ENCODE measurements around the gene DNA2. TPM values are rescaled to one million over a fixed set of nuclear protein-coding genes. Genes with fewer than 3 reads are reported as not detected.
A peak's percentile ranks its signal among the peaks of the same experiment; 100 is the strongest.

Gene DNA2
- total RNA-seq, 2 experiments from 2014 or later = 51.4 to 52.6 TPM

DNA sequence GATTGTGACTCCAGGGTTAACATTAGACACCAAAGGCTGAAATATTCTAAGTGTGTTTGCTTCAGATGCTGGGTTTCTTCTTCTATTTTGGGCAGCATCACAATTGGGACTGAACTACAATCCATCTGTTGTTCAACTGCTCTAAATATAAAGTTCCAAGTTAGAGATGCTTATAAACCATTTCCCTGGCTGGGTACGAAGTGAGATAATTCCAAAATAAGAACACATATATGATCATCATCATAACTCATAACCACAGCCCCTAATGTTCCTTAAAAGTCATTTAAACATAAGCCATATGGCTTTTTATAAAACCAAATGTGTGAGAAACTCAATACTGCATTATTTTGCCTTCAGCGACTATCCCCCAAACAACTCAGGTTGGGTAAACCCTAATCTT, 28.8 kb downstream of the DNA2 start:
- Mint-ChIP-seq H3K4me1 (ENCODE audit: low read depth) (no peaks in the 10 kb centered on the region), H3K36me3 (ENCODE audit: low read depth) (peaks cover 23% of the 10 kb centered on the region), H3K4me3 (no peak overlapping the region), H3K27ac (no peak overlapping the region), H3K9me3 (ENCODE audit: insufficient read depth) (no peaks in the 10 kb centered on the region), H3K27me3 (ENCODE audit: low read depth) (no peaks in the 10 kb centered on the region)
- DNase-seq = no peak
- POLR2A ChIA-PET = no interaction called here
- CTCF ChIA-PET = no interaction called here
- ATAC-seq = no peak

DNA sequence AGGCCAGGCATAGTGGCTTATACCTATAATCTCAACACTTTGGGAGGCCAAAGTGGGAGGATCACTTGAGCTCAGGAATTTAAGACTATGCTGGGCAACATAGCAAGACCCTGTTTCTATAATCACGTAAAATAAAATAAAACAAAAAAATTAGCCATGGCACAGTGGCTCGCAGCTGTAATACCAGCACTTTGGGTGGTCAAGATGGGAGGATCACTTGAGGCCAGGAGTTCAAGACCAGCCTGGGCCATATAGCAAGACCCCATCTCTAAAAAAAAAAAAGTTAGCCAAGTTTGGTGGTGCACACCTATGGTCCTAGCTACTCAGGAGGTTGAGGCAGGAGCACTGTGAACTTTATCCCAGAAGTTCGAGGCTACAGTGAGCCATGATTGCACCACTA, 30.9 kb downstream of the DNA2 start:
- Mint-ChIP-seq H3K27me3 (ENCODE audit: low read depth) (no peaks in the 10 kb centered on the region), H3K27ac (no peak overlapping the region), H3K9me3 (ENCODE audit: insufficient read depth) (no peaks in the 10 kb centered on the region), H3K36me3 (ENCODE audit: low read depth) (peaks cover 32% of the 10 kb centered on the region), H3K4me1 (ENCODE audit: low read depth) (no peaks in the 10 kb centered on the region), H3K4me3 (no peak overlapping the region)
- DNase-seq (no peak), ATAC-seq (no peak)
- ChIA-PET POLR2A (no interaction called here), CTCF (interaction anchor here (1.0 to 1.2 kb wide), 2 partner anchors 34 to 228 kb away, joined by 3 read pairs; partner anchors contain the start of gene RUFY2)

DNA sequence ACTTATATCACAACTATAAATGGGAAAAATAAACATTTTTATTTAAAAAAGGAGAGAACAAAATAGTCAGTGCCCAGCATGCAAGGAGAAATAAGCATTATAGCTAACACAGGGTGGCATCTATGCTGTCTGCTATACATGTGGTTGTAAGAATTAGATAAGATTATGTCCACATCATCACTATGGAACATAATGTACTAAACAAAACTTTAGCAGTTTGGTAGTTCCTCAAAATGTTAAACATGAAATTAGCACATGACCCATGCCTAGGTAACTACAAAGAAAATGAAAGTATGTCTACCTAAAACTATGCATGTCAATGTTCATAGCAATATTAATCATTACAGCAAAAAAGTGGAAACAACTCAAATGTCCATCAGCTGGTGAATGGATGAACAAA, 36.0 kb downstream of the DNA2 start:
- Mint-ChIP-seq H3K27ac (no peak overlapping the region), H3K36me3 (ENCODE audit: low read depth) (peaks cover 39% of the 10 kb centered on the region), H3K27me3 (ENCODE audit: low read depth) (no peaks in the 10 kb centered on the region), H3K9me3 (ENCODE audit: insufficient read depth) (no peaks in the 10 kb centered on the region), H3K4me1 (ENCODE audit: low read depth) (no peaks in the 10 kb centered on the region), H3K4me3 (no peak overlapping the region)
- DNase-seq = no peak
- ATAC-seq = no peak
- POLR2A ChIA-PET = no interaction called here
- CTCF ChIA-PET = no interaction called here

DNA sequence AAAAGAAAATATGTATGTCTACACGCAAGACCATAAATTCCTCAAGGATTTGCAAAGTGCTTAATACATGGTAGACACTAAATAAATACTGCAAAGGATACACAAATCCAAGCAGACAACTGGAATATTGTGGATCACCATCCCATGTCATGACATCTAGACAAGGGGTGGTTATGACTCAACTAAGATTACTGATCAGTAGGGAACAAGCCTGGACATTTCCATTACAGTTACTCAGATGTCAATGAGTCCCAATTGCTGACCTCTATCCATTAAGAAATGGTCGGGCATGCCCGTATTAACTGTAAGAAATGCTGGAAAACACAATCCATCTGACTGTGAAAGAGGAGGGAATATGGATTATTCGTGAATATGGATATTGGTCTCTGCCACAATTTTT, 37.1 kb downstream of the DNA2 start:
- H3K27ac Mint-ChIP-seq = no peak overlapping the region
- H3K27me3 Mint-ChIP-seq (ENCODE audit: low read depth) = no peaks in the 10 kb centered on the region
- POLR2A ChIA-PET = interaction anchor here (0.7 kb wide), 1 partner anchor 24 kb away, joined by 3 read pairs; no protein-coding TSS in a partner anchor
- CTCF ChIA-PET = interaction anchor here (0.7 kb wide), 1 partner anchor 16 kb away, joined by 3 read pairs; no protein-coding TSS in a partner anchor
- ATAC-seq (no peak), DNase-seq (no peak)
- H3K4me3 Mint-ChIP-seq = no peak overlapping the region
- H3K36me3 Mint-ChIP-seq (ENCODE audit: low read depth) = peaks cover 39% of the 10 kb centered on the region
- H3K9me3 Mint-ChIP-seq (ENCODE audit: insufficient read depth) = no peaks in the 10 kb centered on the region
- no peaks in the 10 kb centered on the region for H3K4me1 Mint-ChIP-seq (ENCODE audit: low read depth)

DNA sequence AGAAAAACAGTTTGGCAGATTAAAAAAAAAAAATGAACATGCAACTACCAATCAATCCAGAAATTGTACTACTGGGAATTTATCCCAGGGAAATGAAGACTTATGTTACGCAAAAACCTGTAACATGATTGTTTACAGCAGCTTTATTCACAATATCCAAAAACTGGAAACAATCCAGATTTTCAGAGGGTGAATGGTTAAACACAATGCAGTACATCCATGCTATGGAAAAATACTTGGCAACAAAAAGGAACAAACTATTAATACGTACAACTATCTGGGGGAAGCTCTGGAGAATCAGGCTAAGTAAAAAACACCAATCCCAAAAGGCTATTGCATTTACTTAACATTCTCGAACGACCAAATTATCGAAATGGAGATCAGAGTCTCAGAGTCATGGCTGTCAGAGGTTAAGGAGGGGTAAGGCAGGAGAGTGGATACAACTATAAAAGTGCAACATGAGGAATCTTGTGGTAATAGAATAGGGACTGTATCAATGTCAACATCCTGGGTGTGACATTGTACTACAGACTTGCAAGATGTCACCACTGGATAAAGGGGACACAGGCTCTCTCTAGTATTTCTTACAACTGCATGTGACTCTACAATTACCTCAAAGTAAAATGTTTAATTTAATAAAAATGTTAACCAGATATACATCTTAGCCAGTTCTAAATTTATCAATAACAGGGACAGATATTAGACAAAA, 43.2 kb downstream of the DNA2 start:
- POLR2A ChIA-PET = no interaction called here
- DNase-seq (no peak), ATAC-seq (no peak)
- CTCF ChIA-PET = no interaction called here
- H3K4me3 Mint-ChIP-seq = no peak overlapping the region
- H3K36me3 Mint-ChIP-seq (ENCODE audit: low read depth) = peaks cover 30% of the 10 kb centered on the region
- no peaks in the 10 kb centered on the region for H3K9me3 Mint-ChIP-seq (ENCODE audit: insufficient read depth)
- H3K27me3 Mint-ChIP-seq (ENCODE audit: low read depth) = no peaks in the 10 kb centered on the region
- peaks cover 13% of the 10 kb centered on the region for H3K4me1 Mint-ChIP-seq (ENCODE audit: low read depth)
- H3K27ac Mint-ChIP-seq = no peak overlapping the region

DNA sequence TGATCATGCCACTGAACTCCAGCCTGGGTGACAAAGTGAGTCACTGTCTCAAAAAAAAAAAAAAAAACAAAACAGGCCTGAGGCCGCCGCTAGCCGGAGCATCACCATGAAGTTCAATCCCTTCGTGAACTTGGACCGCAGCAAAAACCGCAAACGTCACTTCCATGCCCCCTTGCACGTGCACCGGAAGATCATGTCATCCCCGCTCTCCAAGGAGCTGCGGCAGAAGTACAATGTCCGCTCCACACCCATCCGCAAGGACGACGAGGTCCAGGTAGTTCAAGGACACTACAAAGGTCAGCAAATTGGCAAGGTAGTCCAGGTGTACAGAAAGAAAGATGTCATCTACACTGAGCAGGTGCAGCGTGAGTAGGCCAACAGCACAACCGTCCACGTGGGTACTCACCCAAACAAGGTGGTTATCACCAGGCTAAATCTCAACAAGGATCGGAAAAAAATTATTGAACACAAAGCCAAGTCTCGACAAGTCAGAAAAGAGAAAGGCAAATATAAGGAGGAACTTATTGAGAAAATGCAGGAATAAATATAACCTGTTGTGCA, 47.2 kb downstream of the DNA2 start:
- ChIA-PET POLR2A (no interaction called here), CTCF (no interaction called here)
- Mint-ChIP-seq H3K27me3 (ENCODE audit: low read depth) (no peaks in the 10 kb centered on the region), H3K9me3 (ENCODE audit: insufficient read depth) (no peaks in the 10 kb centered on the region), H3K36me3 (ENCODE audit: low read depth) (peaks cover 46% of the 10 kb centered on the region), H3K4me1 (ENCODE audit: low read depth) (peaks cover 24% of the 10 kb centered on the region), H3K27ac (no peak overlapping the region), H3K4me3 (no peak overlapping the region)
- DNase-seq (no peak), ATAC-seq (no peak)

DNA sequence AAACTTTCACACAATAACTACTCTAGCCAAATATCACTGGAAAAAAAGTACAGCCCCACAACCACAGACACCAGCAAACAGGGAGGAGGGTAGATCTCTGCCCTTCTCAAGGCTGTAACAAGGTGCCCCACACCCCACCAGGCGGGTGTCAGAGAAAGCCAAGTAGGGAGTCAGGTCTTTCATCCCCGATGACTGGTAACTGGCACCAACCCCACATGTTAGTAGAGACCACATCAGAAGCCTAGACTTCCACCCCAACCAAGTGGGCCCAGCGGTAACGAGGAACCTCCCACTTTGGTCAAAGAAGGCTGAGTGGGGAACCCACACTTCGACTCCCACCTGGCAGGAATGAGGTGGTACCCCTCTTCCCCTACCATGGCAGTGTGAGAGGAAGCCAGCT, 48.3 kb downstream of the DNA2 start:
- peaks cover 50% of the 10 kb centered on the region for H3K36me3 Mint-ChIP-seq (ENCODE audit: low read depth)
- DNase-seq = peak; percentile 61
- H3K27me3 Mint-ChIP-seq (ENCODE audit: low read depth) = no peaks in the 10 kb centered on the region
- ChIA-PET CTCF (interaction anchor here (1.7 kb wide), 1 partner anchor 11 kb away, joined by 3 read pairs; no protein-coding TSS in a partner anchor), POLR2A (interaction anchor here (1.0 kb wide), 1 partner anchor 91 kb away, joined by 4 read pairs; the partner anchor contains the start of gene HNRNPH3)
- peak; percentile 95 for ATAC-seq
- H3K4me3 Mint-ChIP-seq = peak overlapping the region; percentile 47
- H3K4me1 Mint-ChIP-seq (ENCODE audit: low read depth) = peaks cover 24% of the 10 kb centered on the region
- H3K9me3 Mint-ChIP-seq (ENCODE audit: insufficient read depth) = no peaks in the 10 kb centered on the region
- peak overlapping the region; percentile 87 for H3K27ac Mint-ChIP-seq

DNA sequence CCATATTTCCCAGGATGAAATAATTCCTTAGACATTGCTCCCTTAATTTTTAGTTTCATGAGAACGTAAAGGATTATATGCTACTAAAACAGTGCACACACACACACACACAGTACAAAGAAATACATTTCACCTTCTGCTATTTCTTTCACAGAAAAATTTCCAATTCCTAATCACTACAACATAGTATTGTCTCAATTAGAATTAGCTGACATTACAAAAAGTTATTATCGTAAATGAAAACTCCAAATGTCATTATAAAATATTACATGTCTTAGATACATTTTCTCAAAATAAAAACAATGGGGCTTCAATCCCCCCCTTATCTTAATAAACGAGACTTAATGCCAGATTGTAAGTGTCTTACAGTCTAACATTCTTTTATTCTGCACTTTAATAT, 52.4 kb downstream of the DNA2 start:
- DNase-seq (no peak), ATAC-seq (no peak)
- Mint-ChIP-seq H3K4me1 (ENCODE audit: low read depth) (peaks cover 22% of the 10 kb centered on the region), H3K27me3 (ENCODE audit: low read depth) (no peaks in the 10 kb centered on the region), H3K9me3 (ENCODE audit: insufficient read depth) (no peaks in the 10 kb centered on the region), H3K27ac (no peak overlapping the region), H3K36me3 (ENCODE audit: low read depth) (peaks cover 59% of the 10 kb centered on the region), H3K4me3 (no peak overlapping the region)
- POLR2A ChIA-PET = no interaction called here
- CTCF ChIA-PET = interaction anchor here (0.8 kb wide), 1 partner anchor 13 kb away, joined by 3 read pairs; the partner anchor contains the start of gene RUFY2

DNA sequence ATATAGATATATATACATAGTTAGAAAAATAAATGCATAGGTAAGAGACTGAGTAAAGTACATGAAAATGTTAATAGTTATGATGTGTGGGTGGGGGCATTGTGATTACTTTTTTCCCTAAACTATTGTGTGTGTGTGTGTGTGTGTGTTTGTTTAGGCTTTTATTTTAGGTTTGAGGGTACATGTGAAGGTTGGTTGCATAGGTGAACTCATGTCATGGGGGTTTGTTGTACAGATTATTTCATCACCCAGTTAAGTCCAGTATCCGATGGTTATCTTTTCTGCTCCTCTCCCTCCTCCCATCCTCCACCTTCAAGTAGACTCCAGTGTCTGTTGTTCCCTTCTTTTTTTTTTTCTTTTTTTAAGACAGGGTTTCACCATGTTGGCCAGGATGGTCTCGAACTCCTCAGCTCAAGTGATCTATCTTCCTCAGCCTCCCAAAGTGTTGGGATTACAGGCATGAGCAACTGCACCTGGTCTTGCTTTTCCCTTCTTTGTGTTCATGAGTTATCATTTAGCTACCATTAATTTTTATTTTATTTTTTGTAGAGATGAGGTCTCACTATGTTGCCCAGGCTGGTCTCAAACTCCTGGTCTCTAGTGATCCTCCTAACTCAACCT, 62.8 kb downstream of the DNA2 start:
- H3K4me3 Mint-ChIP-seq = no peak overlapping the region
- peaks cover 13% of the 10 kb centered on the region for H3K36me3 Mint-ChIP-seq (ENCODE audit: low read depth)
- H3K4me1 Mint-ChIP-seq (ENCODE audit: low read depth) = peaks cover 17% of the 10 kb centered on the region
- DNase-seq (no peak), ATAC-seq (no peak)
- ChIA-PET CTCF (interaction anchor here (1.7 kb wide), 1 partner anchor 13 kb away, joined by 4 read pairs; no protein-coding TSS in a partner anchor), POLR2A (interaction anchor here (1.1 kb wide), 1 partner anchor 76 kb away, joined by 4 read pairs; the partner anchor contains the start of gene PBLD)
- H3K9me3 Mint-ChIP-seq (ENCODE audit: insufficient read depth) = no peaks in the 10 kb centered on the region
- H3K27ac Mint-ChIP-seq = no peak overlapping the region
- no peaks in the 10 kb centered on the region for H3K27me3 Mint-ChIP-seq (ENCODE audit: low read depth)

DNA sequence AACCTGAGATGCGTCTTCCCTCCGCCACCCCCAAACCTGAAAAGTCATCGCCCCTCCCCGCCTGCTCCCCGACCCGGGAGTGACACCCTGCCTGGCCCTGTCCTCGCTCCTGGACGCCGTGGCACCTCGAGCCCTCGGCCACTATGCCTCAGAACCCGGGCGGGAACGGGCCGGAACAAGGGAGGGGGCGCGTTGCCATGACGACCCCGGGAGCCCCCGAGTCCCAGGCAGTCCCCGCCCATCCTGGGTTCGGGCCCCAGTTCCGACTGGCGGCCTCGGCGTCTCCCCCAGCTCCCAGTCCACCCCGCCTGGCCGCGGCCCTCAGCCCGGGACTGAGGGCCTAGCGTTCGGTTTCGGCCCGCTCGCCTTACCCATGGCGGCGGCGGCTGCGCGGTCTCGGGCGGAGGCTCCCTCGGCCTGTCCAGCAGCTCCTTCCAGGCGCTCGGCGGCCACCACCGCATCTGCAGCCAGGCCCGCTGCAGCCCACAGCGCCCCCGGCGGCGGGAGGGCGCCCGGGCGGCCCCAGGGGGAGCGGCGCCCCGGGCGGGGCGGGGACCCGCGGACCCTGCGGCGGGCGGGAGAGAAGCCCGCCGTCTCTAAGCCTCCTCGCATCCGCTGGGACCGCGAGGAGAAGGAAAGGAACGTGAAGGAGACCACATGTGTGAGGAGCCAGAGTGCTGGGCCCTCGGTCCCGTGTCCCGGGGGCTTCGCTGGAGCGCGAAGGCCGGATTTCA, 64.8 kb downstream of the DNA2 start, which contains the start of gene RUFY2:
RUFY2 (minus strand) TSS at position 463 of the 734 bp plus-strand sequence; CDS start at position 375, 88 bp downstream.
- DNase-seq (peak; percentile 77), ATAC-seq (peak; percentile 96)
- Mint-ChIP-seq H3K4me1 (ENCODE audit: low read depth) (peaks cover 17% of the 10 kb centered on the region), H3K27ac (peak within 1 kb of the TSS; percentile 81), H3K4me3 (peak within 1 kb of the TSS; percentile 83), H3K36me3 (ENCODE audit: low read depth) (peaks cover 4% of the 10 kb centered on the region), H3K27me3 (ENCODE audit: low read depth) (no peaks in the 10 kb centered on the region), H3K9me3 (ENCODE audit: insufficient read depth) (no peaks in the 10 kb centered on the region)
- ChIA-PET CTCF (interaction anchor here (0.6 to 1.7 kb wide), 17 partner anchors 8 to 347 kb away, joined by 3 to 17 read pairs (median 3); partner anchors contain the start of gene PBLD), POLR2A (interaction anchor here (0.6 to 1.3 kb wide), 5 partner anchors 58 to 498 kb away, joined by 3 to 4 read pairs (median 3); partner anchors contain the start of gene DNA2)

DNA sequence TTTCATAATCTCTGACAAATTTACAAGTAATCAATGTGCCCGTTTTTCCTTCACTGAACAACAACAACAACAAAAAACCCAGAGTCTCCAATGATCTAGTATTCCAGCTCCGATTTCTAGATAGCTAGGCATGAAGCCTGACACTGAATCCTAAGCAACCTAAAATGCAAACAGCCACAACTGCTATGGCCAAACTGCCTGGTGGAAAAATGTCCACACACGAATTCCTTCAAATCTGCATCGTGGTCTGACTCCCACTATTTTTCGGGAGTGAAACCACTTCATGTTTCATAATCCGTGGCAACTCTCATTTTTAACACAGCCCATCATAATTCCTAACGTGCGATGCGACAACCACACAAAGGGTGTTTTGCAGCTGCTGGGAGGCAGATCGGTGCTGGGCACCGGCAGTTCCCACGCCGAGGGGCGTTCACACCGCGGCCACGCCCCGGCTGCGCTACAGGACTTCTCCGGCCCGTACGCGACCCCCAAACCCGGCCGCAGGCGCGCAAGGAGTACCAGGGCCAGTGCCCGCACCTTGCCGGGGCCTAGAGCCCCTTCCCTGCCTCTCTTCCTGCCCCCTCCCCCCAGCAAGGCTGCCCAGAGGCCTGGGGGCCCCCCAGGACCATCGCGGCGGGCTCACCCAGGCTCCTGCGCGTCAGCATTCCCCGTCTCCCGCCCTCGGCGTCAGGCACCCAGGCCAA, 65.5 kb downstream of the DNA2 start:
- peak; percentile 46 for DNase-seq
- Mint-ChIP-seq H3K4me3 (peak overlapping the region; percentile 83), H3K27ac (peak overlapping the region; percentile 77), H3K4me1 (ENCODE audit: low read depth) (peaks cover 17% of the 10 kb centered on the region), H3K27me3 (ENCODE audit: low read depth) (no peaks in the 10 kb centered on the region), H3K9me3 (ENCODE audit: insufficient read depth) (no peaks in the 10 kb centered on the region), H3K36me3 (ENCODE audit: low read depth) (peaks cover 6% of the 10 kb centered on the region)
- ATAC-seq = peak; percentile 40
- ChIA-PET CTCF (interaction anchor here (0.6 to 1.7 kb wide), 19 partner anchors 8 to 347 kb away, joined by 3 to 17 read pairs (median 3); partner anchors contain the start of gene PBLD), POLR2A (interaction anchor here (0.6 to 1.3 kb wide), 5 partner anchors 58 to 499 kb away, joined by 3 to 4 read pairs (median 3); partner anchors contain the start of gene DNA2)

All from activated CD8-positive, alpha-beta T cell treated with anti-CD3 and anti-CD28 coated beads, Interleukin-2, amount 10 ng/mL, durations not matched to agents 7 days and 5 days (primary cell).